Activated T-cell treated with anti-CD3 and anti-CD28 coated beads, Interleukin-2, amount 50 U/mL, for 24 hours (primary cell): Measurements from ENCODE around the gene RNU1-3.
A peak's percentile ranks its signal among the peaks of the same experiment; 100 is the strongest.
"Not testable (repeated sequence)": the region's sequence is repeated elsewhere in the genome, so short reads cannot be mapped to it uniquely, and the experiment has no call there.

Experiments used
- DNase-seq: peaks from one replicate; pipeline ENCODE4 v3.0.0-alpha.2; 2020
- H3K27ac Mint-ChIP-seq: 2 replicates; pipeline ENCODE4 v1.8.0; 2020; ENCODE audit warnings: mild to moderate bottlenecking, mixed read lengths
- H3K27me3 Mint-ChIP-seq: 2 replicates; pipeline ENCODE4 v1.8.0; 2020; ENCODE audit warnings: mixed read lengths
- H3K36me3 Mint-ChIP-seq: 2 replicates; pipeline ENCODE4 v1.8.0; 2020; ENCODE audit warnings: low read depth, mixed read lengths
- H3K4me1 Mint-ChIP-seq: 2 replicates; pipeline ENCODE4 v1.8.0; 2020; ENCODE audit warnings: low read depth, mixed read lengths
- H3K4me3 Mint-ChIP-seq: 2 replicates; pipeline ENCODE4 v1.8.0; 2020; ENCODE audit warnings: mild to moderate bottlenecking, moderate library complexity, mixed read lengths
- H3K9me3 Mint-ChIP-seq: 2 replicates; pipeline ENCODE4 v1.8.0; 2020; ENCODE audit warnings: mixed read lengths

The RNU1-3 gene

DNA sequence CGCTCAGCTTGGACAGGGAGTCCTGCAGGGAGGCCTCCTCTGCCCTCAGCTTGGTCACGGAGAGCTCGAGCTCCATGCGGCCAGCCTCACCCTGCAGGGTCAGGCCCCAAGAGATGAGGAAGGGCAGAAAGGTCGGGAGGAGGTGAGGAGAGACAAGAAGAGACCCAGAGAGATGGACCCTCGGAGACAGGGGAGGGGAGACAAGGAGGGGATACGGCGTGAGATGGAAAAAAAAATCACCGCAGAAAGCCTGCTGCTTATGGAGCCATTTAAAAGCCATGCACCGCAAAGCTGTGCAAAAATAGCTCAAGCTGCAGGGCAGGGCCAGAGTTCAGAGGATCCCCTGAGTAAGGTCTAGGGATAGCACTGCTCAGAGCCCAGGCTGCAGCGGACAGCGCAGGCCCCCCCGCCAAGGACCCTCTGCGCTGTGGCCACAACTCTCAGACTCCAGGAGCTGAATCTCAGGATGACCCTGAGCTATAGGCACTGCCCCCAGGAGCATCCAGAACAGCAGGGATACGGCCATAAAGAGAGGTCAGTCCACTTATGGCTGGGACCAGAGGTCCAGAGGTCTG lies 40.3 kb downstream of the RNU1-3 start:
- peaks cover 43% of the 10 kb centered on the region for H3K36me3 Mint-ChIP-seq
- H3K27ac Mint-ChIP-seq, H3K9me3 Mint-ChIP-seq, H3K4me3 Mint-ChIP-seq, H3K4me1 Mint-ChIP-seq, H3K27me3 Mint-ChIP-seq, DNase-seq: not testable (repeated sequence)

DNA sequence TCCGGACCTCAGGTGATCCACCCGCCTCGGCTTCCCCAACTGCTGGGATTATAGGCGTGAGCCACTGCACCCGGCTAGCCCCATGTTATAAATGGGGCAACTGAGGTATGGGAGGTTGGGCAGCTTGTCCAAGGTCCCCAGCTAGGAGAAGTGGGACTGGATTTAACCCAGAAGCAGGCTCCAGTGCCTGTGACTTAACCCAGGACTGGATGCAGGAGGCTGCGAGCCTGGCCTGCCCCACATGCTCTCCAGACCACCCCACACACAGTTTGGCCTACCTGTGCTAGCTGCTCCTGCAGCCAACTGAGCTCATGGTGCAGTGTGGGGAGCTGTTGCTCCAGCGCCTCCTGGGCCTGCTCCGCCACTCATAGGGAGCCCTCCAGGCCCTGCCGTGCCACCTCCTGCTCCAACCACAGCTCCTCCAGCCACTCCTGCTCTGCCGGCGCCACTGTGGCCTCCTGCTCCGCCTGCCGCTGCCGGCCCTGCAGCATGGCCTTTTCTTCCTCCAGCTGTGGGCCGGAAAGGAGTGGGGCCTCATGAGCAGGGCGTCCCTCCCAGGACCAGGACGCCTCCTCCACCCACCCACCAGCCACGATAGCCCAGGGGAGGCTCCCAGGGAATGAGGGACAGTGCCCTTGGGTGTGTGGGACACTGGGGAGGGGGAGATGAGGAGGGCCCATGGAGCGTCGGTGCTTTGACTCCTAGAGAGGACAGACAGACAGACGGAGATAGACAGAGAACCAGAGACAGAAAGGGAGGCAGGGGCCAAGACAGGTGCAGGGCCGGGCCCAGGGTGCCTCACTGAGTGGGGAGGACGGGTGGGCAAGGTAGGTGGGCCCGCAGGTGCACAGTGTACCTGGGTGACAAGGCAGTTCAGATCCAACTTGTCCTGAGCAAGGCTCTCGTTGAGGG lies 41.0 kb downstream of the RNU1-3 start:
- H3K4me3 Mint-ChIP-seq = no peak overlapping the region
- H3K36me3 Mint-ChIP-seq = peaks cover 37% of the 10 kb centered on the region
- H3K9me3 Mint-ChIP-seq = no peaks in the 10 kb centered on the region
- peak; percentile 41 for DNase-seq
- H3K27ac Mint-ChIP-seq = no peak overlapping the region
- H3K4me1 Mint-ChIP-seq = no peaks in the 10 kb centered on the region
- H3K27me3 Mint-ChIP-seq = no peaks in the 10 kb centered on the region

DNA sequence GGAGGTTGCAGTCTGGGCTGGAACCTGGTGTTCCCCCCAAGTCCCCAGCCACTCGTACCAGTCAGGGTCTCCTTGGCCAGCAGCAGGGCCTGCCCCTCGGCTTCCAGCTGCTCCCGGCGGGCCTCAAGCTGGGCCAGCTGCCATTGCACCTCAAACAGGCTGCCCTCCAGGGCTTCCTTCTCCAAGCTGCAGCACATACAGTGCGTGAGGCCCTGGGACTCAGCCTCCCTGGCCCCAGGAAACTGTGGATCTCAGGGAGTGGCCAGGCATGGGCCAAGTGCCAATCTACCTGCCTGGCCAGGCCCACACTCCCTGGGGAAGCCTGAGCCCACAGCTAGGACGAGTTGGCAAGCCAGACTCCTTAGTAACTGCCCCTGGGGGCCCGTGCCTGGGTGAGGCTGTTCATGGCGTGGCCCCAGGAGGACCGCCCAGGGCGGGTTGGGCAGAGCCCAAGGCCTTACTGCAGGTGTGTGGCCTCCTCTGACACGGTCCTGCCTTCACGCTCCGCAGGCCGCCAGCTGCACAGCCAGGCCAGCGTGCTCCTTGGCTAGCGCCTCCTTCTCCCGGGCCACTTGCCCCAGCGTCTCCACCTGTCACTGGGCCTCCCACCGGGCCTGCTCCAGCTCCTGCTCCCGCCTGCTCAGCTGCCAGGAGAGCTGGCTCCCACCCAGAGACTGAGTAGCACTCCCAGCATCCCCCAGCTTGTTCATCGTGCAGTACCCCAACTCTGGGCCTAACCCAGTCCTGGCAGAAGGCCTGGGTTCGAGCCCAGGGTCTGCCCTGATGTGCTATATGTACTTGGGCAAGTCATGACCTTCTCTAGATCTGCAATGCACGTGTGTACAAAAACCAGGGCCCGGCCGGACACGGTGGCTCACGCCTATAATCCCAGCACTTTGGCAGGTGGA lies 42.7 kb downstream of the RNU1-3 start:
- DNase-seq = peak; percentile 49

DNA sequence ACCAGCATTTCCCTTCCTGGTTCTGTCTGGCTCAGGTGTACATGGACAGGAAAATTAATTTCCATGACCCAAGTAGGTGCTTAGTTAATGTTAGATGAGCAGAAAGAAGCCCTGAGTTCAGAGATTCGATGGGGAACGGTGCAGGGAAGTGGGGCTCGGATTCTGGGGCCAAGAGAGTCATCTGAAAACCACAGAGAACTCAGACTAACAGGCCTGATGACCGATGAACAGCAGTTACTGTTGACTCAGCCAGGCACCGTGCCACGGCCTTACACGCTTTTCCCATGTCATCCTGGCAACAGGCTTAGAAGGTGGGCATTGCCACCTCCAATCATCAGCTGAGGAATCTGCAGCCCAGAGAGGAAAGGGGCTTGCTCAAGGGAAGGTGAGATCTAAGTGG lies 43.4 kb downstream of the RNU1-3 start:
- H3K9me3 Mint-ChIP-seq, H3K27ac Mint-ChIP-seq, H3K4me3 Mint-ChIP-seq, H3K27me3 Mint-ChIP-seq, H3K4me1 Mint-ChIP-seq: not testable (repeated sequence)
- peaks cover 13% of the 10 kb centered on the region for H3K36me3 Mint-ChIP-seq
- DNase-seq = peak; percentile 34

More for the DNA sequence above, 42.7 kb downstream of the RNU1-3 start:
- H3K4me1 Mint-ChIP-seq, H3K4me3 Mint-ChIP-seq, H3K27ac Mint-ChIP-seq, H3K27me3 Mint-ChIP-seq, H3K9me3 Mint-ChIP-seq: not testable (repeated sequence)
- H3K36me3 Mint-ChIP-seq = peaks cover 20% of the 10 kb centered on the region

DNA sequence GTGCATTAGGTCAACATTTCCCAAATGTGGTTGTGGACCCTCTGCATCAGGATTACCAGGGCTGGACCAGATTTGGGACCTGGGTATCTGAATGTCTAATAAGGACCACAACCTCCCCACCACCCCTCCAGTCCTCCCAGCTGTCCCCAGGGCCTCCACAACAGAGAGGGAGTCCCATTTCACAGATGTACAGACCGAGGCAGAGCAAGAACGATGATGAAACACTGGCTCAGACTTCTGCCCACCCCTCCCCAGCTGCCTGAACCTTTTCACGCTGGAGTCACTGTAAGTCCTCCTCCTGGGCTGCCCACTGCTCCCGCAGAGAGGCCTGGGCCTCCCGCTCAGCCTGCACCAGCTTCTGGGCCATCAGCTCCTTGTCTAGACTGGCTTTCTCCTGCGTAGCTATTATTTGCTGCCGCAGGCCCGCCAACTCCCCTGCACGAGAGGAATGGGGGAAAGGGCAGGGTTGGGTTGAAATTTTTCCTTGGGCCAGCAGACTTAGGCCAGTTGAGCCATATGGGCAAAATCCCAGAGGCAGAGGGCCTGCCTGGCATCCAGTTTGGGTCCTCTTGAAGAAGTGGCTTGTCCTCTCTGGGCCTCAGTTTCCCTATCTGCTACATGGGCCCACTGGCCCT lies 45.0 kb downstream of the RNU1-3 start:
- H3K4me1 Mint-ChIP-seq, H3K4me3 Mint-ChIP-seq, H3K9me3 Mint-ChIP-seq, H3K27ac Mint-ChIP-seq, H3K27me3 Mint-ChIP-seq, H3K36me3 Mint-ChIP-seq: not testable (repeated sequence)
- peak; percentile 37 for DNase-seq

DNA sequence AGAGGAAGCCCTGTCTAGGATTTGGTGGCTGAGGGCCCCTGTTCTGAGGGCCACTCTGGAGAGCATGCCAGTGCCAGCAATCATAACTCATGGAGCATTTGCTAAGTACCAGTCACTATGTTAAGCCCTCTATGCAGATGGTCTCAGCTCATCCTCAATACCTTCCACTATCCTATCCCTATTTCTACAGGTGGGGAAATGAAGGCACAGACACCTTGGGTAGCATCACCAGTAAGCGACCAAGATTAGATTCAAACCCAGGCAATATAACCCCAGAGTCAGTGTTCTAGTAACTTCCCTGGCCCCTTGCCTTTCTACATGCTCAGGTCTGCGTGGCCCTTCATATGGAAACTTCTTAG lies 45.5 kb downstream of the RNU1-3 start:
- Mint-ChIP-seq H3K27ac (no peak overlapping the region), H3K36me3 (no peaks in the 10 kb centered on the region), H3K4me3 (no peak overlapping the region), H3K9me3 (no peaks in the 10 kb centered on the region), H3K27me3 (no peaks in the 10 kb centered on the region), H3K4me1 (no peaks in the 10 kb centered on the region)
- no peak for DNase-seq

DNA sequence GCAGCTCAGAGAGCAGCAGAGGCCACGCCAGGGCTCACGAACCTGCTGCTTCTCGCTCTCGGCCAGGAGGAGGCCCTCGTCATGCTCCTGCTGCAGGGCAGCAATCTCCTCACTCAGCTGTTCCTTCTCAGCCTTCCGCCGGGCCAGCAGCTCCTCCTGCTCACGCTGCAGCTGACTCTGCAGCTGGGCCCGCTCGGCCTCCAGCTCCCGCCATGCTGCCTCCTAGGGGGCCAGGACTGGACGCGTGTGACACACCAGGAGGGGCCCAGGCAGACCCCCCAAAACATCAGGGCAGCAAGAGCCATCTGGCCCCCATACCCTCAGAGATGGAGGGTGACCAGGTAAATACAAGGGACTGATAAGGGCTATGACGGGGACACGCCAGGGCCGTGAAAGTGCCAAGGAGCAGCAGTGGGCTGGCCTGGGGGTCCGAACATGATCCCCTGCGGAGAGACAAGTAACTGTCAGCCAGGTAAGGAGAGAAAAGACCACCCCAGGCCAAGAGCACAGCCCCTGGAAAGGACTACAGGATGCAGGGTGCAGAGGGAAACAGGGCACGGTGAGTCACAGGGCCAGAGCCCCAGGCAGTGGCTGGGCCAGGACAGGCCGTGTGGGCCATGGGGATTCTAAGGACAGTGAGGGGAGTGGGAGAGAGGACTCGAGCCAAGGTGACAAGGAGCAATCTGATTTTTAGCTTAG lies 46.8 kb downstream of the RNU1-3 start:
- not testable (repeated sequence) for H3K27me3 Mint-ChIP-seq, H3K27ac Mint-ChIP-seq, H3K4me1 Mint-ChIP-seq, H3K4me3 Mint-ChIP-seq, H3K36me3 Mint-ChIP-seq, H3K9me3 Mint-ChIP-seq
- peak; percentile 36 for DNase-seq

DNA sequence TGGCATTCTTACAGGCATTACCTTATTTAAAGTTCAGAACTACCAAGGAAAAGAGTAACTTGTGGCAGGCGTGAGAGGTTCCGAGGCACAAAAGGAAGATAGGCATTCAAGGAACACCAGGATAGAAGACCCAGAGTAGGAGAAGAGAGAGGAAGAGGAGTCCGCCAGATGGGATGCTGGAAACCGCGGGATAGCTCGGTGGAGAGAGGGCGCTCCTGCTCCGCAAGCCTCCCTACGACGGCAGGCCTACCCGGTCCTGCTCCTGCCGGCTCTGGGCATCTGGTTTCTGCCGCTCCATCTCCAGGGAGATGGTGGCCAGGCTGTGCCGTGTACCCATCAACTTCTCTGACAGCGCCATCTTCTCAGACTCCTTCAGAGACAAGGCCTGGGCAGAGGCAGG lies 48.0 kb downstream of the RNU1-3 start:
- DNase-seq = peak; percentile 35
- H3K4me3 Mint-ChIP-seq = no peak overlapping the region

DNA sequence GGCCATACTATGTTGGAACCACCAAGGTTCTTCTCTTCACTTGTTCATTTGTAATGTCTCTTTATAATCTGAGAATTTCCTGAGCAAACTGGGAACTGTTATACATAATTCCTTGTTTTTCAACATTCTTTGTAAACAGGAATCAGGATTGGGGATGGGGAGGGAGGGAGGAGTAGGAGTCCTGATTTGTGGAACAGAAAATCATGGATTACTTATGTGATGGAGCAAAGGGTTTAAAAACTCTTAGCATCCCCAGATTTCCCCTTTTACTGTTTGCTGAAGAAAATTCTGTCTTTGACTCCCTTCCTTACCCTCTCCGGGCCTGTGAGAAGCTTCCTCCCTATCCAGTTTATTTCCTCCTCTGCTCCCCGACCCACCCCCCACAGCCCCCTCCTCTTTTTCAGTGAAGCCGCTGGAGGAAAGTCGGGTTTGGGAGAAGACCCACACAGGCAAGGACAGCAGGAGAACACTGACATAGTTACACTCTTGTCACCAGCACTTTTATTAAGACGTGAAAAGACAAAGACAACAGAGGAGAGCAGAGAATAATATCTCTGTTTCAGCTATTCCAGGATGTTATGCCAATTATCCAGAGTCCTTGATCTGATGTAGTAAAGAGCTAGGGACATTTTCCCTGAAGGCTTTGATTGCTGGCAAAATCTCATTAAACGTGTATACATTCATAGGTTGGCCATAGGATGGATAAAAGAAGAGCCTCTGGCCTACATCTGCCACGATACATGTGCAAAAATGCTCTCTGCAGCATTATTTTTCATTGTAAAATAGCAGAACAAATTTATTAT lies 48.8 kb downstream of the RNU1-3 start:
- no peaks in the 10 kb centered on the region for H3K4me1 Mint-ChIP-seq
- no peak overlapping the region for H3K27ac Mint-ChIP-seq
- no peak overlapping the region for H3K4me3 Mint-ChIP-seq
- H3K27me3 Mint-ChIP-seq = no peaks in the 10 kb centered on the region
- H3K36me3 Mint-ChIP-seq = no peaks in the 10 kb centered on the region
- no peak for DNase-seq
- H3K9me3 Mint-ChIP-seq = no peaks in the 10 kb centered on the region

More for the DNA sequence above, 48.0 kb downstream of the RNU1-3 start:
- no peak overlapping the region for H3K27ac Mint-ChIP-seq
- no peaks in the 10 kb centered on the region for H3K4me1 Mint-ChIP-seq
- no peaks in the 10 kb centered on the region for H3K9me3 Mint-ChIP-seq
- no peaks in the 10 kb centered on the region for H3K36me3 Mint-ChIP-seq
- no peaks in the 10 kb centered on the region for H3K27me3 Mint-ChIP-seq

DNA sequence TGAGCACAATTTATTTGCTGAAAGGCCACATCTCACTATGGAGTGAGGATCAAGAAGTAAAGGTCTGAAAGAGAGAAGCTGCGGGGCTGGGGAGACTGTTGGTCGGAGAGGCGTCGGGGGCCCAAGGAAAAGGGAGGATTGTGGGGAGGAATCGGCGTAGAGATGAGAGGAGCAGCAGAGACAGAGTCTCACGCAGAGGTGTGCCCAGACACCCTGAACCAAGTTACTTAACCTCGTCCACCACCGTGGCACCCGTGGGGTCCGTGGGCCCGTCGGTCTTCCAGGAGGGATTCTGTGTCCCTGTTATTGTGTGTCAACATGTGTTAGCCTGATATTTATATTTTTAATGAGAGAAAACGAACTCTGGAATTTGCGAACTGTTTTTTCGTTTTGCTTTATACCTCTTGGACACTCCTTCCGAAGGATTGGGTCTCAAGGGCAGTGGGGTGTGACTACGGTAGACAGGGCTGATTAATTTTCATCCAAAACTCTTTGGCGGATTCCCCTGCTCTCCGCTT lies 49.6 kb downstream of the RNU1-3 start:
- Mint-ChIP-seq H3K4me1 (no peaks in the 10 kb centered on the region), H3K4me3 (no peak overlapping the region), H3K36me3 (no peaks in the 10 kb centered on the region), H3K27me3 (no peaks in the 10 kb centered on the region), H3K27ac (no peak overlapping the region), H3K9me3 (no peaks in the 10 kb centered on the region)
- peak; percentile 34 for DNase-seq
